ENCODE results near the gene PSMD13.
"Not testable (repeated sequence)": the region's sequence is repeated elsewhere in the genome, so short reads cannot be mapped to it uniquely, and the experiment has no call there.

PSMD13 gene

GRCh38 chr11:220641-221215 lies 16.0 kb upstream of the PSMD13 start:
- not testable (repeated sequence) for DNase-seq

GRCh38 chr11:221539-221938 lies 15.2 kb upstream of the PSMD13 start:
- DNase-seq: no peak

DNA sequence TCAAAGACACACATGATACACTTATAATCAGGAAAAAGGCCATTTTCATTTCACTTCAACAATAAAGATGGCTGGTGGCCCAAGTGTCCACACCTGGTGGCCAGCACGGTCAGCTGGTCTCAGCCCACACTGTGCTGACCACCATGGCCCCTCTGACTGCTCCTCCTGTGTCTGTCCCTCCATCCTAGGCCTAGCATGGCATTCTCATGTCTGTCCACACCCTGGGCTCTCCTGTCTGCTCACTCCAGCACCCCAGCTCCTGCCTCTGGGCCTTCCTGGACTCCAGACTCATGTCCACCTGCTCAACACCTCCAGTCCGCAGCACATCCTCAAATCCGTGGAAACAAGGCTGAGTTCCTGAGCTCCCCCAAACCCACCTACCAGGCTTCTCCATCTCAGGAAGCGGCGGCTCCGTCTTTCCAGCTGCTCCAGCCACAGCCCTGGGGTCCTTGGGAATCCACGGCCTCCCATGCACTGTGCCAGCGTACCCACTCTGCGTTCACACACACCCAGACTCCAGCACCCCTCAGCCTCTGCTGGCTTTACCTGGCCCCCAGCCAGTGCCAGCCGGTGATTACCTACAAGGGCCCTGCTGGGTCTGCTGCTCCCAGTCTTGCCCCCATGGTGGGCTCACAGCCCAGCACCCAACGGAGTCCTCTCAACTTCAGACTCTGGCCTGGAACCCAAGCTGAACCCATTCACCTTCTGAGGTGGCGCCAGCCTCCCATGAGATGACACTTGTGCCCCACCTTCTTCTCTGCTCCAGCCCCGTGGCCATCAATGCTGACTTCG lies 14.6 kb upstream of the PSMD13 start:
- no peak for DNase-seq

GRCh38 chr11:223026-223789 lies 13.6 kb upstream of the PSMD13 start:
- DNase-seq: no peak

DNA sequence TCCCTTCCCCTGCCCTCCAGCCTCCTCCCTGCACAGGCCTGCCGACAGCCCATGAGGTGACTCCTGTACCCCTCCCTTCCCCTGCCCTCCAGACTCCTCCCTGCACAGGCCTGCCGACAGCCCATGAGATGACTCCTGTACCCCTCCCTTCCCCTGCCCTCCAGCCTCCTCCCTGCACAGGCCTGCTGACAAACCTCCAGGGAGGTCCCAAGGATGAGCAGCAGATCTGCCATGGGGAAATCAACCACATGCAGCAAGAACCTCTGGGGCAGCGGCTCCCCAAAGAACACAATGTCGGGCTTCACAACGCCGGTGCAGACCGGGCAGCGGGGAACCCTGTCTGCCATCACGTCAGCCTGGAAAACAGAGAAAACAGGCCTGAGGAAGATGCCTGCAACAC lies 12.9 kb upstream of the PSMD13 start:
- DNase-seq: no peak

DNA sequence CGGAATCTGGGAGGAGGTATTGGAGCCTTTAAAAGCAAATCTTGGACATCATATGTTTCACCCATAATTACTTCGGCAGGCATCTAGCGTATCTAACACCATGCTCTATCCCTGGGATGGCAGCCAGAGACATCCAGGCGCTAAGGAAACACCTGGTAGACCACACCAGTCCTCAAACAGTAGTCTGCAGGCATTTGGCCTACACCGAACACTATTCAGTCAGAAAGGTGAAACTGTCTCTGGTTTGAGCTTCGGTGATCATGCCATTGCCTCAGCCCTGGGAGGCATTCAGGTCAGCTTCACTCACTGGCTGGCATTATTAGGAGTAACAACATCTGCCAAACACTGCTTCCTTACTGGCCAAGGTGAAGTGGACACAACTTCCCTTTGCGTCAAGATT lies 12.4 kb upstream of the PSMD13 start:
- no peak for DNase-seq

GRCh38 chr11:225734-226453 lies 10.9 kb upstream of the PSMD13 start:
- peak in 1 of 2 experiments; percentile 20 for DNase-seq

- DNase-seq: no peak
These were observed 8.9 kb upstream of the PSMD13 start for GRCh38 chr11:227824-228379.

DNA sequence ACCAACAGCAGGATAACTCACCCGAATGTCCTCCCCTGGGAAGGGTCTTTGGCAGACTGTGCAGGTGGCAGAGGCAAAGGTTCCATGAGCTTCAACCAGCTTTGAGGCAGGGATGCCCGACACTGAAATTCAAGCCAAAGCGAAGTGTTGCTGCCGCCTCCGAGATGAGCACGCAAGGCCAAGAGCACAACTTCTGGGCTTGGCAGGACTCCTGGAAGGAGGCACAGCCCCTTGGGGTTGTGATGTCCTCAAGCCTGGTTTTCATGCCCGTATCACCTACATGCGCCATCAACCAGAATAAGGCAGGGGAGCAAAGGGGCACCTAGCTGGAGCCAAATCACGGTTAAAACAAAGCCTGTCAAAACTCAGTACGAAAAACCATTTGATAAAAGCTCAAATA lies 6.3 kb upstream of the PSMD13 start:
- no peak for DNase-seq

GRCh38 chr11:232783-233565 lies 3.8 kb upstream of the PSMD13 start:
- DNase-seq: no peak

DNA sequence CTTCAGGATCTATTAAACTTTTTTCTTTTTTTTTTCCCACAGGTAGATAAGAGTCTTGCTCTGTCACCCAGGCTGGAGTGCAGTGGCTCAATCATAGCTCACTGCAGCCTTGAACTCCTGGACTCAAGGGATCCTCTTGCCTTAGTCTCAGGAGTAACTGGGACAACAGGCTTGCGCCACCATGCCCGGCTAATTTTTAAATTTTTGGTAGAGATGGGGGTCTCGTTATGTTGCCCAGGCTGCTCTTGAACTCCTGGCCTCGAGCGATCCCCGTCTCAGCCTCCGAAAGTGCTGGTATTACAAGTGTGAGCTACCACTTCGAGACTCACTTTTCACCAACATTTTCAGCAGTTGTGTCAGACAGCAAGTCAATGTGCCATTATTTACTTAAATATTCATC lies 1.6 kb upstream of the PSMD13 start:
- no peak for DNase-seq

DNA sequence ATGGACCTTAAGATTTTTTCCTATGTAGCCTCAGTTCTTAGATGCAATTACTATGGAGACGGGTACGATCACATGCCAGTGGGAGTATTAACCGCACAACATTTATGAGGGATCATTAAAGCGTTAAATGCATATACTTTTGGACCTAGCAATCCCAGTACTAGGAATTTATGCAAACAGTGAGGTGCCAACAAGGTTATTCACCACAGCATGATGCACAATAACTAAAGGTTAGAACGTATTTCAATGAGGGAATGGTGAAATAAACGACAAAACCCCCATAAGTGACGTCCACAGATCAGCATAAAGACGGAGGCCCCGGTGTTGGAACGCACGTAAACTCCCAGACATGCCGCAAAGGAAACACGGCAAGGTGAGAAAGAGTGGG lies 1.2 kb upstream of the PSMD13 start:
- DNase-seq: peak in 1 of 2 experiments; percentile 57

- DNase-seq: peak; percentile 96 to 98
These were observed 591 bp upstream of the PSMD13 start, which contains the start of gene SIRT3 for GRCh38 chr11:235997-236773. Gene SIRT3, minus strand, starts transcription at chr11:236342. Its CDS starts 14 bp downstream, at chr11:236328.

GRCh38 chr11:238346-238745 lies 1.6 kb downstream of the PSMD13 start:
- not testable (repeated sequence) for DNase-seq

- no peak for DNase-seq
These were observed 3.5 kb downstream of the PSMD13 start for GRCh38 chr11:240315-240714.

DNA sequence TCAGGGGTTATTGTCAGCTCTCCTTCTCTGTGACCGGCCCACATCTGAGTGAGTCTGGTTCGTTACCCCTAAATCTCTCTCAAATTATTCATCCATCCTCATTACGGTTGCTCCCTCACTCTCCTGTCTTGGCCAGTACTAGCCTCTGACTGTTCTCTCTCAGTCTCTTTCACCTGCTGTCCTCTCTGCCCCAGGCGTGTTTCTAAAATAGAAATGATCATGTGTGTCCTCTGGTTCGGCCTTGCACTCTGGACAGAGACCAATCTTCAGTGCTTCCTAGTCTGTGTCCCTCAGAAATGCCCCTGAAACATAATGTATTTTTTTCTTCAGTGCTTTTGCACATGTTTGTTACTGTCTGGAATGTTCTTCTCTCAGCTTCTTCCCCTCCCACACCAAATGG lies 4.9 kb downstream of the PSMD13 start:
- DNase-seq: no peak

DNA sequence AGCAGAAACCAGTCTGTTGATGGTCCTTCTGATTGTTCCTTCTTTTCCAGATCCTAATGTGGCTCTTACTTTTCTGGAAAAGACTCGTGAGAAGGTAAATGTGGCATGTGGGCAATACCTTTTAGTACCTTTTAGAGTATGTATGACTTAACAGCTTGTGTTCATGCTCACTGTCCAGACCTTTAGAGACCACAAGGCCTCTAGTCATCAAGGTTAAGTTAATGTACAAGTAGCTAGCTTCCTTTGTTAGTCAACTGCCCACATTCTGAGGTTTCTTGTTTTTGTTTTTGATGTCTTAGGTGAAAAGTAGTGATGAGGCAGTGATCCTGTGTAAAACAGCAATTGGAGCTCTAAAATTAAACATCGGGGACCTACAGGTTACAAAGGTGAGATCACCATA lies 7.6 kb downstream of the PSMD13 start:
- DNase-seq: no peak

DNA sequence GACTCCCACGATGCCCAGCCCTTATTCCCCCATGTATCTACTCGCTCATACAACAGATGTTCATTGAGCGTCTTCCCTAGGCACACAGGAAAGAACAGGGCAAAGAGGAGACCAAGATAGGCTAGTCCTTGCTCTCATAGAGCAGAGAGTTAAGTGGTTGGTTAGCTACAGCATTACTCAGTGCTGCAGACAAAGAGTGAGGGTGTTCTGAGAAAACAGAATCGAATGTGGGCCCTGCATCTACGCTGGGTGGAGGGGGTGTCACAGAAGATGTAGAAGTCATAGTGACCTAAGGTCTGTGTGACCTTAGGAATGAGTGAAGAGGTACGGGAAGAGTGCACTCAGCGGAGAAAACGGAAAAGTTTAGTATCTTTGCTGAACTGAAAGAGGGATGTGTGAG lies 12.3 kb downstream of the PSMD13 start:
- no peak for DNase-seq

- DNase-seq: no peak
These were observed 13.5 kb downstream of the PSMD13 start for GRCh38 chr11:250274-250673.

- DNase-seq: peak; percentile 86 to 88
These were observed 14.0 kb downstream of the PSMD13 start for GRCh38 chr11:250740-251299.

- no peak for DNase-seq
These were observed 14.8 kb downstream of the PSMD13 start for GRCh38 chr11:251550-251949.
